Smooth muscle cell (in vitro differentiated cells): Measurements from ENCODE around the gene GGA1. TPM values are rescaled to one million over a fixed set of nuclear protein-coding genes. Genes with fewer than 3 reads are reported as not detected.

Experiments used
- DNase-seq: peaks from one replicate; lab custom pipeline; 2025; ENCODE audit not compliant: unreplicated experiment; lab: John Stamatoyannopoulos, UW
- H2AFZ ChIP-seq: fragments of 200-600 bp; sonication (generic); 2 replicates; pipeline ENCODE4 v1.6.0; 2016; ENCODE audit warnings: antibody characterized with exemption, low read depth, mild to moderate bottlenecking
- H3F3A ChIP-seq: fragments of 200-600 bp; sonication (generic); 2 replicates; pipeline ENCODE4 v1.6.0; 2017; ENCODE audit warnings: antibody characterized with exemption, low read depth
- H3K27ac ChIP-seq: fragments of 200-600 bp; sonication (generic); 2 replicates; pipeline ENCODE4 v1.5.1; 2016; ENCODE audit warnings: low read depth, mild to moderate bottlenecking
- H3K27me3 ChIP-seq: fragments of 200-600 bp; sonication (generic); 2 replicates; pipeline ENCODE4 v1.6.1; 2016; ENCODE audit warnings: low read depth, mild to moderate bottlenecking
- H3K36me3 ChIP-seq: fragments of 200-600 bp; sonication (generic); 2 replicates; pipeline ENCODE4 v1.5.1; 2016; ENCODE audit warnings: low read depth
- H3K4me1 ChIP-seq: fragments of 200-600 bp; sonication (generic); 2 replicates; pipeline ENCODE4 v1.5.1; 2016; ENCODE audit warnings: low read depth
- H3K4me2 ChIP-seq: fragments of 200-600 bp; sonication (generic); 2 replicates; pipeline ENCODE4 v1.6.0; 2016; ENCODE audit warnings: mild to moderate bottlenecking
- H3K4me3 ChIP-seq: fragments of 200-600 bp; sonication (generic); 2 replicates; pipeline ENCODE4 v1.5.1; 2016; ENCODE audit warnings: mild to moderate bottlenecking
- H3K79me2 ChIP-seq: fragments of 200-600 bp; sonication (generic); 2 replicates; pipeline ENCODE4 v1.6.0; 2016; ENCODE audit warnings: low read depth, mild to moderate bottlenecking
- H3K9ac ChIP-seq: fragments of 200-600 bp; sonication (generic); 2 replicates; pipeline ENCODE4 v1.6.0; 2016; ENCODE audit warnings: low read depth
- H3K9me3 ChIP-seq: fragments of 200-600 bp; sonication (generic); replicated peaks from 2 replicates; pipeline ENCODE4 v1.5.1; 2016; ENCODE audit warnings: low read depth
- H4K20me1 ChIP-seq: fragments of 200-600 bp; sonication (generic); 2 replicates; pipeline ENCODE4 v1.6.0; 2016; ENCODE audit warnings: low read depth
- CTCF ChIP-seq: fragments of 200-600 bp; sonication (generic); IDR thresholded peaks from 2 replicates; pipeline ENCODE4 v1.5.1; 2017; ENCODE audit warnings: borderline replicate concordance, mild to moderate bottlenecking, antibody characterized with exemption; ENCODE audit not compliant: insufficient read depth, poor library complexity, severe bottlenecking
- WGBS: methylation state at CpG from one replicate; pipeline ENCODE4 v1.1.7; 2016; ENCODE audit warnings: low lambda C conversion rate; 5-methylcytosine and 5-hydroxymethylcytosine counted together
- polyA plus RNA-seq: library from polyadenylated mRNA; unstranded; fragments of >200 nt; fragmentation: Nextera tagmentation; extraction: Ambion mirVana; gene quantifications from 2 replicates; pipeline ENCODE4 v1.2.1, GENCODE V29; 2016
- total RNA-seq: library from RNA; depleted of rRNA; stranded (reverse); fragments of >200 nt; gene quantifications from 2 replicates; pipeline ENCODE4 v1.2.3, GENCODE V29; 2014

GGA1 gene
- total and polyA plus RNA-seq, 2 experiments from 2014 or later, result 15.6 to 44.0 TPM

GRCh38 chr22:37675930-37676735 is 67.5 kb downstream of the GGA1 start:
- Histone ChIP-seq H3K36me3 (no peaks in the 10 kb centered on the region), H3K9ac (peak overlapping the region; percentile 93), H4K20me1 (peaks cover 40% of the 10 kb centered on the region), H3K4me3 (peak overlapping the region; percentile 74), H2AFZ (no peak overlapping the region), H3K4me2 (peak overlapping the region; percentile 97), H3F3A (peaks cover 45% of the 10 kb centered on the region), H3K4me1 (peaks cover 3% of the 10 kb centered on the region), H3K27me3 (no peaks in the 10 kb centered on the region), H3K79me2 (peaks cover 23% of the 10 kb centered on the region), H3K9me3 (no peaks in the 10 kb centered on the region), H3K27ac (peak overlapping the region; percentile 92)
- TF ChIP-seq CTCF, result no peak
- 21% methylated on average over 10 of the region's 17 CpGs for WGBS
- no peak for DNase-seq

GRCh38 chr22:37676736-37677492 is 68.3 kb downstream of the GGA1 start:
- Histone ChIP-seq H3K9ac (peak overlapping the region; percentile 93), H3K27ac (peak overlapping the region; percentile 92), H3K36me3 (no peaks in the 10 kb centered on the region), H3F3A (peaks cover 45% of the 10 kb centered on the region), H3K4me1 (peaks cover 3% of the 10 kb centered on the region), H3K79me2 (peaks cover 23% of the 10 kb centered on the region), H2AFZ (no peak overlapping the region), H3K4me2 (peak overlapping the region; percentile 97), H3K4me3 (peak overlapping the region; percentile 74), H4K20me1 (peaks cover 43% of the 10 kb centered on the region), H3K27me3 (no peaks in the 10 kb centered on the region), H3K9me3 (no peaks in the 10 kb centered on the region)
- peak; percentile 80 for DNase-seq
- no peak for TF ChIP-seq CTCF
- under 1% methylated on average over 17 of the region's 42 CpGs for WGBS

GRCh38 chr22:37677493-37677974 is 68.9 kb downstream of the GGA1 start:
- no peaks in the 10 kb centered on the region for H3K9me3 ChIP-seq
- peak overlapping the region; percentile 72 for H3K9ac ChIP-seq
- H3K4me3 ChIP-seq, result peak overlapping the region; percentile 74
- H2AFZ ChIP-seq, result no peak overlapping the region
- no peaks in the 10 kb centered on the region for H3K36me3 ChIP-seq
- H3K4me1 ChIP-seq, result peaks cover 3% of the 10 kb centered on the region
- TF ChIP-seq CTCF, result no peak
- peak overlapping the region; percentile 92 for H3K27ac ChIP-seq
- no peak for DNase-seq
- WGBS, result 65% methylated on average over 15 of the region's 15 CpGs
- H3F3A ChIP-seq, result peaks cover 45% of the 10 kb centered on the region
- H3K4me2 ChIP-seq, result peak overlapping the region; percentile 97
- peaks cover 23% of the 10 kb centered on the region for H3K79me2 ChIP-seq
- peaks cover 43% of the 10 kb centered on the region for H4K20me1 ChIP-seq
- no peaks in the 10 kb centered on the region for H3K27me3 ChIP-seq
